ENCODE results near the gene OR11L1.

OR11L1 gene

DNA sequence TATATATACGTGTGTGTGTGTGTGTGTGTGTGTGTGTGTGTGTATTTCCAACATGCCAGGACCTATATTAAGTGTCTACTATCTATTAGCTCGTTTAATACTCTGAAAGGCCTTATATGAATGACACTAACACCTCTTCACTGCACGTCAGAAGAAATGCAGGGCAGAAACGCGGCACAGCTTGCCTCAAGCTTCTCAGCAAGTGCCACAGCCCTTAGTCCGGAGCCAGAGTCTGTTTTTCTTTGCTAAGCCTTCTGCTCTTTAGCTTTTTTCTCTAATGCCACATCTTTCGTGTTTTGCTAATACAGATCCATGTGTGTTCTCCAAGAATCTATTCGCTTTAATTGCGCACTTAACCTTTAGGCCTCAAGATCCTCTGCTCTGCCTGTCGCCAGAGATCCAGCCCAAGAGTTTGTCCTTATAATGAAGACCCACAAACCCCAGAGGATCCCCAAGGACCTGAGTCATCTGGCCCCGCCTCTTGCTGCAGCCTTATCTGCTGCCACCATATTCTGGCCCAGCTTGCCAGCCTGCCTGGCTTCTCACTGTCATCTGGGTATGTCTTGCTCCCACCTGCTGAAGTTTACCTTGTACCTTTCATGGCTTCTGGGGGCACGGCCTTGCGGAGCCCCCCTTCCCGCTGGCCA lies 13.3 kb upstream of the OR11L1 start:
- H3K79me2 ChIP-seq: no peaks in the 10 kb centered on the region
- no peaks in the 10 kb centered on the region for H3K27me3 ChIP-seq (ENCODE audit: control insufficient read depth, insufficient read depth, low read length)
- no peaks in the 10 kb centered on the region for H3K36me3 ChIP-seq (ENCODE audit: control insufficient read depth, insufficient read depth, low read length)
- H3K27ac ChIP-seq: no peak overlapping the region
- no peaks in the 10 kb centered on the region for H3K4me1 ChIP-seq
- no peaks in the 10 kb centered on the region for H3K9me3 ChIP-seq (ENCODE audit: control insufficient read depth, low read length)
- no peak overlapping the region for H3K4me2 ChIP-seq (ENCODE audit: low read length)
- no peak overlapping the region for H3K4me3 ChIP-seq (ENCODE audit: low read depth, low read length)
- no peak overlapping the region for H2AFZ ChIP-seq
- TF ChIP-seq, protein P1, sequence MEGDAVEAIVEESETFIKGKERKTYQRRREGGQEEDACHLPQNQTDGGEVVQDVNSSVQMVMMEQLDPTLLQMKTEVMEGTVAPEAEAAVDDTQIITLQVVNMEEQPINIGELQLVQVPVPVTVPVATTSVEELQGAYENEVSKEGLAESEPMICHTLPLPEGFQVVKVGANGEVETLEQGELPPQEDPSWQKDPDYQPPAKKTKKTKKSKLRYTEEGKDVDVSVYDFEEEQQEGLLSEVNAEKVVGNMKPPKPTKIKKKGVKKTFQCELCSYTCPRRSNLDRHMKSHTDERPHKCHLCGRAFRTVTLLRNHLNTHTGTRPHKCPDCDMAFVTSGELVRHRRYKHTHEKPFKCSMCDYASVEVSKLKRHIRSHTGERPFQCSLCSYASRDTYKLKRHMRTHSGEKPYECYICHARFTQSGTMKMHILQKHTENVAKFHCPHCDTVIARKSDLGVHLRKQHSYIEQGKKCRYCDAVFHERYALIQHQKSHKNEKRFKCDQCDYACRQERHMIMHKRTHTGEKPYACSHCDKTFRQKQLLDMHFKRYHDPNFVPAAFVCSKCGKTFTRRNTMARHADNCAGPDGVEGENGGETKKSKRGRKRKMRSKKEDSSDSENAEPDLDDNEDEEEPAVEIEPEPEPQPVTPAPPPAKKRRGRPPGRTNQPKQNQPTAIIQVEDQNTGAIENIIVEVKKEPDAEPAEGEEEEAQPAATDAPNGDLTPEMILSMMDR (IDR thresholded peaks at IDR 0.05): no peak
- H3K9ac ChIP-seq: no peak overlapping the region

DNA sequence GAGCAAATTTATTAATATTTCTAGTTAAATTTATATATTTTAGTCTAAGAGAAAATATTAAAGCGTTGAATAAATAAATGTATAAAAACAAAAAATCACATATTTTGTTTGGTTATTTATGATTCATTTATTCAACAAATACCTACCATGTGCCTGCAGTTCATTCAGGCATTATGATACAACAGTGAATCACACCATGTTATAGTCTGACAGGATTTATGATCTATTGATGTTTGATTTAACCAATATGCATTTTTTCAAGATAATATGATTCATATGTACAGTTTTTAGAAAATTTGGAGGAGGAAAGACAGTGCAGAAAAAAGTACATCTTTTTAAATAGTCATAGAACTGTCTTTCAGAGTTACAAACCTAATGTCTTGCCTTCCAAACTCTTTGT lies 7.9 kb upstream of the OR11L1 start:
- Histone ChIP-seq H3K9me3 (ENCODE audit: control insufficient read depth, low read length) (no peaks in the 10 kb centered on the region), H3K27me3 (ENCODE audit: control insufficient read depth, insufficient read depth, low read length) (no peaks in the 10 kb centered on the region), H3K79me2 (no peaks in the 10 kb centered on the region), H3K4me2 (ENCODE audit: low read length) (no peak overlapping the region), H3K4me1 (no peaks in the 10 kb centered on the region), H2AFZ (no peak overlapping the region), H3K27ac (no peak overlapping the region), H3K9ac (no peak overlapping the region), H3K36me3 (ENCODE audit: control insufficient read depth, insufficient read depth, low read length) (no peaks in the 10 kb centered on the region), H3K4me3 (ENCODE audit: low read depth, low read length) (no peak overlapping the region)
- TF ChIP-seq, protein P1 (IDR thresholded peaks at IDR 0.05): no peak

DNA sequence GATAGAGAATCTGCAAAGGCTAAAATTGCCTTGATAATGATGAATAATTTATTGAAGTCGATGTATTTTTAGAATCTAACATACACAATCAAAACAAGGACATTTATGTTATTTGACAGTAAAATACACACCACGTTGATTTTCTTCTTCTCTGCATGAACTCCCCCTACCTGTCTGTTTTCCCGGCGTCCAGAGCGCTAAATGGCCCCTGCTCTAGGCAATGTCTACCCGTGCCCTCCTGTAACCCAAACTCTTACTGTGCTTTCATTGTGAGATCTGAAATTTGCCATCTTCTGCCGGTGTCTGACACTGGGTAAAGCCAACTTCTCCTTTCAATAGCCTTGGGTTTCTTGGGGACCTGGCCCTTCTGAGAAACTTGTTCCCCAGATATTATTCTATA lies 6.7 kb upstream of the OR11L1 start:
- Histone ChIP-seq H3K9ac (no peak overlapping the region), H3K4me3 (ENCODE audit: low read depth, low read length) (no peak overlapping the region), H3K4me2 (ENCODE audit: low read length) (no peak overlapping the region), H3K27me3 (ENCODE audit: control insufficient read depth, insufficient read depth, low read length) (no peaks in the 10 kb centered on the region), H3K27ac (no peak overlapping the region), H3K9me3 (ENCODE audit: control insufficient read depth, low read length) (no peaks in the 10 kb centered on the region), H2AFZ (no peak overlapping the region), H3K36me3 (ENCODE audit: control insufficient read depth, insufficient read depth, low read length) (no peaks in the 10 kb centered on the region), H3K79me2 (no peaks in the 10 kb centered on the region), H3K4me1 (no peaks in the 10 kb centered on the region)
- TF ChIP-seq, protein P1 (IDR thresholded peaks at IDR 0.05): no peak

DNA sequence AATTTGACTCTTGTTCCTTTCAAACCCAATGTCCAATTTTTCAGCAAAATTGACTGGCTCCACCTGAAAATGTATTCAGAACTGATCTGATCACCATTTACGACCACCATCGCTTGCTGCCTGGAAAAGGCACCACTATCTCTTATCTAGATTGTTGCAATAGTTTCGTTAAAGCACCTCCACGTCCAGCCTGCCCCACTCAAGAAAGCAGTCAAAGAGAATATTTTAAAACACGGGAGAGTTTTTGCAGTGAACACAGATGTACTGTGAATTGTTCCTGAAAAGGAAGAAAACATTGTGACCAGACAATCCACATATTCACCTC lies 4.0 kb upstream of the OR11L1 start:
- no peaks in the 10 kb centered on the region for H3K79me2 ChIP-seq
- no peak overlapping the region for H3K4me3 ChIP-seq (ENCODE audit: low read depth, low read length)
- TF ChIP-seq, protein P1 (IDR thresholded peaks at IDR 0.05): no peak
- no peak overlapping the region for H3K27ac ChIP-seq
- H3K9ac ChIP-seq: no peak overlapping the region
- no peaks in the 10 kb centered on the region for H3K4me1 ChIP-seq
- no peaks in the 10 kb centered on the region for H3K36me3 ChIP-seq (ENCODE audit: control insufficient read depth, insufficient read depth, low read length)
- no peaks in the 10 kb centered on the region for H3K9me3 ChIP-seq (ENCODE audit: control insufficient read depth, low read length)
- no peaks in the 10 kb centered on the region for H3K27me3 ChIP-seq (ENCODE audit: control insufficient read depth, insufficient read depth, low read length)
- H3K4me2 ChIP-seq (ENCODE audit: low read length): no peak overlapping the region
- H2AFZ ChIP-seq: no peak overlapping the region

DNA sequence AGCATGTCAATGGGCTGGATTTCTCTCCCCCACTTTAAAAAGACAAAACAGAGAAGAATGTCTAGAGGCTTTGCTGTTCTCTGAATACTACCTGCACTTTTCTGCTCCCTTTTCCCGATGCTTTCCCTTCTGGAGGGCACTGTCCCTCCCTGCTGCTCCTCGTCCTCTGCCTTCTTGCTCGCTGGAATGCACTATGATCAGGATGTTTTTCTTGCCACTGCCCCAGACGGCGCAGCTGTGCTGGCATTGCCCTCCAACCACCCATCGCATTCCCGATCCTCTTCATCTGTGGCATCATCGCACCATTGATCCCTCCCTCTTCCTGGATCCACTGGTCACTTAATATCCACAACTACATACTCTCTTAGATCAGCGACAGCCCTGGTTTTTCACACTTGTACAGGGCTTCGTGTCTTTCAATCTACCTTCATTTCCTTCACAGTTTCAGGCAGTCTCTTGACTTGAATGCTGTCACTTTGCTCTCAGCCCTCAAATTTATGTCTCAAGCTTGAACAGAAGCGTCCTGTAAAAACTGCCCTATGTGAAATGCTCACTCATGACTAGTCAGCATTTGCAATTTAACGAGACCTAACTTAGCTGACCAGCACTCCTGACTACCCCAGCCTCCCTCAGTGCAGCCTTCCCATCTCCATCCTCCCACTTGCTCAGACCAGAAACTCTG lies 3.5 kb upstream of the OR11L1 start:
- H3K36me3 ChIP-seq (ENCODE audit: control insufficient read depth, insufficient read depth, low read length): no peaks in the 10 kb centered on the region
- H3K4me1 ChIP-seq: no peaks in the 10 kb centered on the region
- no peak overlapping the region for H3K27ac ChIP-seq
- no peak overlapping the region for H3K4me2 ChIP-seq (ENCODE audit: low read length)
- H2AFZ ChIP-seq: no peak overlapping the region
- H3K4me3 ChIP-seq (ENCODE audit: low read depth, low read length): no peak overlapping the region
- TF ChIP-seq, protein P1 (IDR thresholded peaks at IDR 0.05): no peak
- no peaks in the 10 kb centered on the region for H3K9me3 ChIP-seq (ENCODE audit: control insufficient read depth, low read length)
- H3K79me2 ChIP-seq: no peaks in the 10 kb centered on the region
- no peaks in the 10 kb centered on the region for H3K27me3 ChIP-seq (ENCODE audit: control insufficient read depth, insufficient read depth, low read length)
- no peak overlapping the region for H3K9ac ChIP-seq

Data from parathyroid adenoma (tissue), 2 donors.